ENCODE results near the gene STK32A. TPM values are rescaled to one million over a fixed set of nuclear protein-coding genes. Genes with fewer than 3 reads are reported as not detected.

Gene STK32A
- total and polyA plus RNA-seq, 9 of the 15 experiments (the other 6 are each of a cell fraction or from before 2014, with no cell fraction given) = not detected

DNA sequence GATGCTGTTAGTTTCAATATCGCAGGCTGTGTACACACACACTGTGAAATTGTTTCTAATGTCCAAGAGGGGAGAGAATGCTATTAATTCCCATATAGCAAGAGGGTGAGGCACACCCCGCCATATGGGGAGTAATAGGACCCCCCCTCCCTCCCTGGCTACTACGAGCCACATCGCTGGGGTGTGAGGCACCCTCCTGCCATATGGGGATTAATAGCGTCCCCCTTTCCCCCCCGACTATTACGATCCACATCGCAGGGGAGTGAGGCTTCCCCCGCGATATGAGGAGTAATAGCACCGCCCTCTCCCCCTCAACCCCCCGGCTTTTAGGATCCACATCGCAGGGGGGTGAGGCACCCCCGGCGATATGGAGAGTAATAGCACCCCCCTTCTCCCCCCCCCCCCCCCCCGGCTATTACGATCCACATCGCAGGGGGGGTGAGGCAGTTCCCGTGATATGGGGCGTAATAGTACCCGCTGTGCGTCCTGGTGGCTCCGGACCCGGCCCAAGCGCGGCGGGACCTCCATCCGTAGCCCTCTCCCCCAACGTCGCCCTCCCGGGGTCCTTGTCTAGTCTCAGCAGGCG lies 494 bp upstream of the STK32A start:
- TF ChIP-seq THRB (CRISPR knock-in tag; conservative IDR thresholded peaks at IDR 0.05) = no peak
- no peak for TF ChIP-seq FOSL1 (tag; conservative IDR thresholded peaks at IDR 0.05)
- no peak for TF ChIP-seq ZFPM2 (CRISPR knock-in tag; IDR thresholded peaks at IDR 0.05)
- no peak for TF ChIP-seq HNRNPK (IDR thresholded peaks at IDR 0.05; ENCODE audit: low read depth, low read length, poor library complexity, severe bottlenecking)
- no peak for TF ChIP-seq SMARCB1 (IDR thresholded peaks at IDR 0.05; ENCODE audit: insufficient read length, low read depth)
- no peak for TF ChIP-seq SP1 (CRISPR knock-in tag; IDR thresholded peaks at IDR 0.05)
- no peak for TF ChIP-seq FOXK1 (CRISPR knock-in tag; IDR thresholded peaks at IDR 0.05; ENCODE audit: borderline replicate concordance)
- TF ChIP-seq ZNF12 (CRISPR knock-in tag; IDR thresholded peaks at IDR 0.05) = no peak
- no peak for TF ChIP-seq POLR2AphosphoS5 (IDR thresholded peaks at IDR 0.05; ENCODE audit: control insufficient read depth, insufficient read depth, low read depth, low read length)
- TF ChIP-seq ID3 (CRISPR knock-in tag; IDR thresholded peaks at IDR 0.05) = no peak
- TF ChIP-seq ID3 (tag; IDR thresholded peaks at IDR 0.05) = no peak
- TF ChIP-seq TARDBP (IDR thresholded peaks at IDR 0.05) = no peak
- no peak for TF ChIP-seq GABPB1 (CRISPR knock-in tag; IDR thresholded peaks at IDR 0.05)
- POLR2A ChIA-PET = no interaction called here
- in situ Hi-C loops (cut with MboI) = no loop called here
- no peak overlapping the region for H3K4me2 ChIP-seq (ENCODE audit: insufficient read depth, low read length)
- no peaks in the 10 kb centered on the region for H3K79me2 ChIP-seq (ENCODE audit: control insufficient read depth, insufficient read depth, low read length)
- H3K9me3 ChIP-seq (replicated peaks; ENCODE audit: control insufficient read depth, insufficient read depth, low read depth, low read length) = no peaks in the 10 kb centered on the region
- BruUV-seq (replicated peaks) = no TSS peak
- H3K4me1 ChIP-seq (replicated peaks in 1 of 2; ENCODE audit: control insufficient read depth in 2 of 2, insufficient read depth in 2 of 2, low read length in 2 of 2) = peaks cover 0 to 4% of the 10 kb centered on the region in 2 experiments; a peak in 1 of 5 replicates
- no peak overlapping the region for H3K27ac ChIP-seq (ENCODE audit: extremely low read depth, low read depth, low read length)
- no peak overlapping the region for H2AFZ ChIP-seq (ENCODE audit: low read depth, low read length)
- no peaks in the 10 kb centered on the region for H3K9me1 ChIP-seq (ENCODE audit: control insufficient read depth, insufficient read depth, low read length)
- intact Hi-C loops (cut with micrococcal nuclease) = no loop called here
- H3K36me3 ChIP-seq (ENCODE audit: control insufficient read depth, insufficient read depth, low read length) = no peaks in the 10 kb centered on the region
- H3K4me3 ChIP-seq = no peak overlapping the region
- WGBS (ENCODE audit: insufficient coverage, low coverage, missing lambda C conversion rate) = 7% methylated on average over 11 of the region's 32 CpGs
- no peaks in the 10 kb centered on the region for H4K20me1 ChIP-seq (replicated peaks; ENCODE audit: control insufficient read depth, insufficient read depth, low read length)
- ATAC-seq = no peak
- H3K9ac ChIP-seq (ENCODE audit: insufficient read depth in 1 of 2, low read depth in 2 of 2, low read length in 2 of 2) = no peak overlapping the region
- no peak for DNase-seq (ENCODE audit: extremely low read depth in 1 of 4, low spot score in 3 of 4)
- CTCF ChIA-PET (ENCODE audit: low intra/inter-chr PET ratio) = no interaction called here
- H3K27me3 ChIP-seq (ENCODE audit: control insufficient read depth in 2 of 2, insufficient read depth in 2 of 2, low read length in 2 of 2) = no peaks in the 10 kb centered on the region
- no peak for FAIRE-seq
